ENCODE results near the gene RAB3A.

- TF ChIP-seq POLR2A (IDR thresholded peaks at IDR 0.05): no peak
- TF ChIP-seq CTCF (IDR thresholded peaks at IDR 0.05): no peak
These were observed 50.9 kb downstream of the RAB3A start, which contains the start of gene PIK3R2 for GRCh38 chr19:18152817-18153555.
